Sciatic nerve (tissue), 2 donors: ENCODE data around the gene CLCN4. TPM values are rescaled to one million over a fixed set of nuclear protein-coding genes. Genes with fewer than 3 reads are reported as not detected.

Experiments used
- ATAC-seq: fragments of 200-7000 bp; cut with Tn5 transposase; one replicate; pipeline ENCODE4 v1.9.1; 2020; ENCODE audit warnings: mild to moderate bottlenecking, moderate library complexity
- DNase-seq: peaks from one replicate; pipeline ENCODE4 v3.0.0-alpha.2; 2020; ENCODE audit warnings: low spot score
- intact Hi-C: fragments of 100-400 bp; cut with DNase I; formaldehyde crosslinking; loops from one replicate; pipeline ENCODE4 v1.14.2; 2022
- total RNA-seq: library from RNA; stranded (reverse); fragmentation: NEBNext Ultra II Directional; extraction: Animal tissue kit (Norgen Biotek cat#: 25700); gene quantifications from one replicate; pipeline ENCODE4 v1.2.1, GENCODE V29; 2021
- donor health status: DM: no; HTN: no; CAD: no.
- donor health status: DM: no; HTN: no; CAD: no.

CLCN4 gene
- total RNA-seq, 1 donor from 2014 or later: 9.1 TPM

GRCh38 chrX:10126044-10126443, 30.7 kb upstream of the CLCN4 start:
- DNase-seq: no peak
- ATAC-seq: no peak
- intact Hi-C loops: no loop called here

- DNase-seq (no peak), ATAC-seq (no peak)
- intact Hi-C loops: no loop called here
Observed at GRCh38 chrX:10126834-10127233, 29.9 kb upstream of the CLCN4 start.

- intact Hi-C loops: no loop called here
- DNase-seq (no peak), ATAC-seq (no peak)
Observed at GRCh38 chrX:10128386-10128785, 28.4 kb upstream of the CLCN4 start.

GRCh38 chrX:10129229-10129628, 27.5 kb upstream of the CLCN4 start:
- intact Hi-C loops: no loop called here
- ATAC-seq (no peak), DNase-seq (no peak)

- DNase-seq (no peak), ATAC-seq (no peak)
- intact Hi-C loops: no loop called here
Observed at GRCh38 chrX:10130354-10130753, 26.4 kb upstream of the CLCN4 start.

GRCh38 chrX:10133980-10134676, 22.6 kb upstream of the CLCN4 start:
- no peak for ATAC-seq
- DNase-seq: no peak
- intact Hi-C loops: no loop called here

GRCh38 chrX:10134921-10135320, 21.9 kb upstream of the CLCN4 start:
- DNase-seq: no peak
- ATAC-seq: no peak
- intact Hi-C loops: no loop called here

GRCh38 chrX:10135561-10136399, 21.0 kb upstream of the CLCN4 start:
- intact Hi-C loops: no loop called here
- no peak for ATAC-seq
- no peak for DNase-seq

GRCh38 chrX:10138726-10139125, 18.0 kb upstream of the CLCN4 start:
- intact Hi-C loops: no loop called here
- DNase-seq (no peak), ATAC-seq (no peak)

GRCh38 chrX:10140264-10140663, 16.5 kb upstream of the CLCN4 start:
- intact Hi-C loops: no loop called here
- DNase-seq (no peak), ATAC-seq (no peak)

GRCh38 chrX:10142041-10142599, 14.7 kb upstream of the CLCN4 start:
- intact Hi-C loops: no loop called here
- DNase-seq (no peak), ATAC-seq (no peak)

- no peak for DNase-seq
- intact Hi-C loops: no loop called here
- ATAC-seq: no peak
Observed at GRCh38 chrX:10143071-10143983, 13.4 kb upstream of the CLCN4 start.

- ATAC-seq (no peak), DNase-seq (no peak)
- intact Hi-C loops: no loop called here
Observed at GRCh38 chrX:10146346-10146745, 10.4 kb upstream of the CLCN4 start.

GRCh38 chrX:10152086-10152485, 4.7 kb upstream of the CLCN4 start:
- intact Hi-C loops: no loop called here
- ATAC-seq: no peak
- no peak for DNase-seq

GRCh38 chrX:10155137-10155536, 1.6 kb upstream of the CLCN4 start:
- intact Hi-C loops: no loop called here
- DNase-seq (no peak), ATAC-seq (no peak)

- ATAC-seq (no peak), DNase-seq (no peak)
- intact Hi-C loops: no loop called here
Observed at GRCh38 chrX:10157032-10157341, 212 bp downstream of the CLCN4 start.

GRCh38 chrX:10157543-10157942, 768 bp downstream of the CLCN4 start:
- ATAC-seq (no peak), DNase-seq (no peak)
- intact Hi-C loops: no loop called here

- ATAC-seq (peak; percentile 41), DNase-seq (no peak)
- intact Hi-C loops: no loop called here
Observed at GRCh38 chrX:10158279-10159144, 1.7 kb downstream of the CLCN4 start.

- intact Hi-C loops: no loop called here
- DNase-seq: no peak
- no peak for ATAC-seq
Observed at GRCh38 chrX:10159145-10159468, 2.3 kb downstream of the CLCN4 start.
